ENCODE data around the gene FOSB.

FOSB gene

DNA sequence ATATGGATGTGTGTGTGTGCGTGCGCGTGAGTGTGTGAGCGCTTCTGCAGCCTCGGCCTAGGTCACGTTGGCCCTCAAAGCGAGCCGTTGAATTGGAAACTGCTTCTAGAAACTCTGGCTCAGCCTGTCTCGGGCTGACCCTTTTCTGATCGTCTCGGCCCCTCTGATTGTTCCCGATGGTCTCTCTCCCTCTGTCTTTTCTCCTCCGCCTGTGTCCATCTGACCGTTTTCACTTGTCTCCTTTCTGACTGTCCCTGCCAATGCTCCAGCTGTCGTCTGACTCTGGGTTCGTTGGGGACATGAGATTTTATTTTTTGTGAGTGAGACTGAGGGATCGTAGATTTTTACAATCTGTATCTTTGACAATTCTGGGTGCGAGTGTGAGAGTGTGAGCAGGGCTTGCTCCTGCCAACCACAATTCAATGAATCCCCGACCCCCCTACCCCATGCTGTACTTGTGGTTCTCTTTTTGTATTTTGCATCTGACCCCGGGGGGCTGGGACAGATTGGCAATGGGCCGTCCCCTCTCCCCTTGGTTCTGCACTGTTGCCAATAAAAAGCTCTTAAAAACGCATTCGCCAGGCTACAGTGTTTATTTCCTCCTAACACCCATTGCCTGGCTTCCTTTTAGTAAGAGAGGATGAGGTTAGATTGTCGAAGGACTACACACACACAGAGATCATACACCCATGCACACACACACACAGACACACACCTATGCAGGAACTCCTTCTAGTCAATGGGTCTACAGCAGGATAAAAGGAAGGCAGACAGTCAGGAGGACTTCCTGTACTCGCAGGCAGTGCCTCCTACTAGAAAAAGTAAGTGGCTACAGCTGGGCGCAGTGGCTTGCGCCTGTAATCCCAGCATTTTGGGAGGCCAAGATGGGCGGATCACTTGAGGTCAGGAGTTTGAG is 7.1 kb downstream of the FOSB start:
- Histone ChIP-seq H2AFZ (no peak overlapping the region), H3K27me3 (ENCODE audit: control insufficient read depth, insufficient read depth, low read length) (no peaks in the 10 kb centered on the region), H3K9ac (no peak overlapping the region), H3K27ac (no peak overlapping the region), H3K4me3 (ENCODE audit: low read depth, low read length) (no peak overlapping the region), H3K4me1 (peaks cover 18% of the 10 kb centered on the region), H3K36me3 (ENCODE audit: control insufficient read depth, insufficient read depth, low read length) (no peaks in the 10 kb centered on the region), H3K79me2 (no peaks in the 10 kb centered on the region), H3K9me3 (ENCODE audit: control insufficient read depth, low read length) (no peaks in the 10 kb centered on the region), H3K4me2 (ENCODE audit: low read length) (no peak overlapping the region)
- TF ChIP-seq, protein P1, sequence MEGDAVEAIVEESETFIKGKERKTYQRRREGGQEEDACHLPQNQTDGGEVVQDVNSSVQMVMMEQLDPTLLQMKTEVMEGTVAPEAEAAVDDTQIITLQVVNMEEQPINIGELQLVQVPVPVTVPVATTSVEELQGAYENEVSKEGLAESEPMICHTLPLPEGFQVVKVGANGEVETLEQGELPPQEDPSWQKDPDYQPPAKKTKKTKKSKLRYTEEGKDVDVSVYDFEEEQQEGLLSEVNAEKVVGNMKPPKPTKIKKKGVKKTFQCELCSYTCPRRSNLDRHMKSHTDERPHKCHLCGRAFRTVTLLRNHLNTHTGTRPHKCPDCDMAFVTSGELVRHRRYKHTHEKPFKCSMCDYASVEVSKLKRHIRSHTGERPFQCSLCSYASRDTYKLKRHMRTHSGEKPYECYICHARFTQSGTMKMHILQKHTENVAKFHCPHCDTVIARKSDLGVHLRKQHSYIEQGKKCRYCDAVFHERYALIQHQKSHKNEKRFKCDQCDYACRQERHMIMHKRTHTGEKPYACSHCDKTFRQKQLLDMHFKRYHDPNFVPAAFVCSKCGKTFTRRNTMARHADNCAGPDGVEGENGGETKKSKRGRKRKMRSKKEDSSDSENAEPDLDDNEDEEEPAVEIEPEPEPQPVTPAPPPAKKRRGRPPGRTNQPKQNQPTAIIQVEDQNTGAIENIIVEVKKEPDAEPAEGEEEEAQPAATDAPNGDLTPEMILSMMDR (IDR thresholded peaks at IDR 0.05) = no peak

DNA sequence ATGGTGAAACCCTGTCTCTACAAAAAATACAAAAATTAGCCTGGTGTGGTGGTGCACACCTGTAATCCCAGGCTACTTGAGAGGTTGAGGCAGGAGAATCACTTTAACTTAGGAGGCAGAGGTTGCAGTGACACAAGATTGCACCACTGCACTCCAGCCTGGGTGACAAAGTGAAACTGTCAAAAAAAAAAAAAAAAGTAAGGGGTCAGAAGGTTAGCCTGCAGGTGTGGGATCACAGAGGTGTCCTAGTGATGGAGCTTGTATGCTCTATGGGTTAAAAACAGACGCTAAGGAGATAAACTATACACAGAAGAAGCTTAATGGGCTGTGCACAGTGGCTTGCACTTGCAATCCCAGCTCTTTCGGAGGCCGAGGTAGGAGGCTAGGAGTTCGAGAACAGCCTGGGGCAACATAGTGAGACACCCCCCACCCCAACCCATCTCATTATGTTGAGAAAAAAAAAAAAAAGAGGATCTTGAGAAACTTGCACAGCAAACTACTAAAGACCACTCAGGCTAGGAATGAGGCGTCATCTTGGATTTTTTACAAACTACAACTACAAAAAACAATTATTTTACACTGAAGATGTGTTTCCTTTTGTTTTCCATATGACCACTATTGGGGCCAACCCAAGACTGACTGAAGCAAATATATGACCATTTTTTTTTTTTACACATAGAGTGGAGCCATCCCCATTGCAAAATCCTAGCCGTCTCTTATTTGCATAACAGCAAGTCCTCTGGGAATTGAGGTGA is 7.9 kb downstream of the FOSB start:
- Histone ChIP-seq H3K9ac (no peak overlapping the region), H3K27ac (no peak overlapping the region), H3K79me2 (no peaks in the 10 kb centered on the region), H3K4me1 (peaks cover 13% of the 10 kb centered on the region), H3K36me3 (ENCODE audit: control insufficient read depth, insufficient read depth, low read length) (no peaks in the 10 kb centered on the region), H2AFZ (no peak overlapping the region), H3K9me3 (ENCODE audit: control insufficient read depth, low read length) (no peaks in the 10 kb centered on the region), H3K27me3 (ENCODE audit: control insufficient read depth, insufficient read depth, low read length) (no peaks in the 10 kb centered on the region), H3K4me2 (ENCODE audit: low read length) (no peak overlapping the region), H3K4me3 (ENCODE audit: low read depth, low read length) (no peak overlapping the region)
- TF ChIP-seq, protein P1 (IDR thresholded peaks at IDR 0.05) = no peak

DNA sequence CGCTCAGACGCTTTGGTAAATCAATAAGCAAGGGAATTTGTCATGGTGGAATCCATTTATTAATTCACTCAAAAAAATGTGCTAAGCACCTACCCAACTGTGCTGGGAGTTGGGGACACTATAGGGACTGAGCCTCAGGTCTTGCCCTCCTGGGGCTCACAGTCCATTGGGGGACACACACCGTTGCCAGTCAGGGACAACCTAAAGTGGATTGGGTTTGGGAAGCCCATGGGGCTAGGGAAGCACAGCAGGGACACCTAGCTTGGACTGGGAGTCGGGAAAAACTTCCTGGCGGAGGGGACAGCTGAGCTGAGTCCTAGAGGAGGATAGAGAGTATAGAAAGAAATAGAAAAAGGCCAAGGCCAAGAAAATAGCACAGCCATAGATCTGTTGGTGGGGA is 8.5 kb downstream of the FOSB start:
- H3K9me3 ChIP-seq (ENCODE audit: control insufficient read depth, low read length) = no peaks in the 10 kb centered on the region
- H3K9ac ChIP-seq = no peak overlapping the region
- TF ChIP-seq, protein P1 (IDR thresholded peaks at IDR 0.05) = no peak
- no peak overlapping the region for H2AFZ ChIP-seq
- H3K27me3 ChIP-seq (ENCODE audit: control insufficient read depth, insufficient read depth, low read length) = no peaks in the 10 kb centered on the region
- H3K79me2 ChIP-seq = no peaks in the 10 kb centered on the region
- H3K4me1 ChIP-seq = peaks cover 13% of the 10 kb centered on the region
- H3K36me3 ChIP-seq (ENCODE audit: control insufficient read depth, insufficient read depth, low read length) = no peaks in the 10 kb centered on the region
- H3K27ac ChIP-seq = no peak overlapping the region
- H3K4me2 ChIP-seq (ENCODE audit: low read length) = no peak overlapping the region
- no peak overlapping the region for H3K4me3 ChIP-seq (ENCODE audit: low read depth, low read length)

DNA sequence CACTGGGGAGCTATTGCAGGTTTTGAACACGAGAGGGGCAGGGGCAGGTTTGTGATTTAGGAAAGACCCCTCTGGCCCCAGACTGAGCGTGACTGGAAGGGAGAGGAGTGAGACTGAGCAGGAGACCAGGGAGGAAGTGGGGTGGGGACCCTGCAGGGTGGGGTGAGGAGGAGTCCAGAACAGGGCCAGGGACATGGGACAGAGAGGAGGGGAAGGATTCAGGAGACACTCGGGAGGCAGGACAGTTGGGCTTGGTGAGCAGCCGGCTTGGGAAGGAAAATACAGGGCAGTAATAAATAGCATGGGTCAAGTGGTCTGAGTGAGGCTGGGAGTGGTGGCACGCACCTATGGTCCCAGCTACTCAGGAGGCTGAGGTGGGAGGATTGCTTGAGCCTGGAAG is 9.4 kb downstream of the FOSB start:
- no peak overlapping the region for H3K4me2 ChIP-seq (ENCODE audit: low read length)
- H3K79me2 ChIP-seq = no peaks in the 10 kb centered on the region
- no peaks in the 10 kb centered on the region for H3K27me3 ChIP-seq (ENCODE audit: control insufficient read depth, insufficient read depth, low read length)
- peaks cover 13% of the 10 kb centered on the region for H3K4me1 ChIP-seq
- H2AFZ ChIP-seq = no peak overlapping the region
- no peaks in the 10 kb centered on the region for H3K9me3 ChIP-seq (ENCODE audit: control insufficient read depth, low read length)
- no peaks in the 10 kb centered on the region for H3K36me3 ChIP-seq (ENCODE audit: control insufficient read depth, insufficient read depth, low read length)
- TF ChIP-seq, protein P1 (IDR thresholded peaks at IDR 0.05) = no peak
- H3K27ac ChIP-seq = no peak overlapping the region
- H3K9ac ChIP-seq = no peak overlapping the region
- no peak overlapping the region for H3K4me3 ChIP-seq (ENCODE audit: low read depth, low read length)
